HEK293 (cell line): Measurements from ENCODE around the gene ENAH.

Source experiments
- GLIS1 ChIP-seq: fragments of 450-650 bp; formaldehyde crosslinking; IDR thresholded peaks from 2 replicates; pipeline ENCODE4 v1.5.1; 2016; ENCODE audit warnings: missing biosample characterization, missing genetic modification characterization
- HOXC10 ChIP-seq: sonication (generic); formaldehyde crosslinking; IDR thresholded peaks from 2 replicates; pipeline ENCODE4 v1.8.1; 2023; ENCODE audit warnings: mild to moderate bottlenecking, missing genetic modification reagents
- KLF1 ChIP-seq: fragments of 450-650 bp; formaldehyde crosslinking; IDR thresholded peaks from 2 replicates; pipeline ENCODE4 v1.5.1; 2016; ENCODE audit warnings: missing biosample characterization, missing genetic modification characterization
- KLF9 ChIP-seq: fragments of 450-650 bp; formaldehyde crosslinking; IDR thresholded peaks from 2 replicates; pipeline ENCODE4 v1.5.1; 2016; ENCODE audit warnings: missing biosample characterization, missing genetic modification characterization, low read depth
- OSR2 ChIP-seq: fragments of 450-650 bp; formaldehyde crosslinking; IDR thresholded peaks from 2 replicates; pipeline ENCODE4 v1.5.1; 2016; ENCODE audit warnings: missing biosample characterization, missing genetic modification characterization
- REPIN1 ChIP-seq: fragments of 450-650 bp; formaldehyde crosslinking; IDR thresholded peaks from 2 replicates; pipeline ENCODE4 v1.5.1; 2017; ENCODE audit warnings: missing biosample characterization, missing genetic modification characterization, low read depth
- YY1 ChIP-seq: fragments of 450-650 bp; formaldehyde crosslinking; IDR thresholded peaks from 2 replicates; pipeline ENCODE4 v1.5.1; 2018; ENCODE audit warnings: missing biosample characterization, missing genetic modification characterization
- ZBTB20 ChIP-seq: fragments of 450-650 bp; formaldehyde crosslinking; IDR thresholded peaks from 2 replicates; pipeline ENCODE4 v1.5.1; 2016; ENCODE audit warnings: missing biosample characterization, missing genetic modification characterization
- ZBTB26 ChIP-seq: fragments of 450-650 bp; formaldehyde crosslinking; optimal IDR thresholded peaks from 2 replicates; pipeline ENCODE3; 2016; ENCODE audit warnings: missing biosample characterization, mild to moderate bottlenecking, missing genetic modification characterization
- ZBTB48 ChIP-seq: fragments of 450-650 bp; formaldehyde crosslinking; IDR thresholded peaks from 2 replicates; pipeline ENCODE4 v1.5.1; 2016; ENCODE audit warnings: missing biosample characterization, missing genetic modification characterization
- ZFP37 ChIP-seq: fragments of 450-650 bp; formaldehyde crosslinking; IDR thresholded peaks from 2 replicates; pipeline ENCODE4 v1.5.1; 2016; ENCODE audit warnings: missing biosample characterization, missing genetic modification characterization
- ZFP41 ChIP-seq: fragments of 450-650 bp; formaldehyde crosslinking; IDR thresholded peaks from 2 replicates; pipeline ENCODE4 v1.5.1; 2016; ENCODE audit warnings: missing biosample characterization, missing genetic modification characterization, borderline replicate concordance
- ZNF114 ChIP-seq: fragments of 450-650 bp; formaldehyde crosslinking; IDR thresholded peaks from 2 replicates; pipeline ENCODE4 v1.5.0; 2017; ENCODE audit warnings: missing biosample characterization, missing genetic modification characterization
- ZNF175 ChIP-seq: fragments of 450-650 bp; formaldehyde crosslinking; IDR thresholded peaks from 2 replicates; pipeline ENCODE4 v1.5.1; 2016; ENCODE audit warnings: missing biosample characterization, missing genetic modification characterization
- ZNF202 ChIP-seq: fragments of 450-650 bp; formaldehyde crosslinking; IDR thresholded peaks from 2 replicates; pipeline ENCODE4 v1.5.1; 2016; ENCODE audit warnings: missing biosample characterization, missing genetic modification characterization, borderline replicate concordance
- ZNF239 ChIP-seq: fragments of 450-650 bp; formaldehyde crosslinking; IDR thresholded peaks from 2 replicates; pipeline ENCODE4 v1.5.1; 2016; ENCODE audit warnings: missing biosample characterization, missing genetic modification characterization
- ZNF248 ChIP-seq: fragments of 450-650 bp; formaldehyde crosslinking; IDR thresholded peaks from 2 replicates; pipeline ENCODE4 v1.5.1; 2017; ENCODE audit warnings: missing biosample characterization, missing genetic modification characterization
- ZNF274 ChIP-seq, 2 experiments: fragments of 200-500 bp in 1 of 2; fragments of 450-650 bp in 1 of 2; sonication (Bioruptor generic) in 1 of 2; formaldehyde crosslinking in 1 of 2; IDR thresholded peaks; 2 replicates each; pipeline versions ENCODE4 v1.5.1 to v1.6.1; 2014 to 2016; ENCODE audit warnings: borderline replicate concordance in 1 of 2, inconsistent platforms in 1 of 2, low read length in 1 of 2, missing biosample characterization in 1 of 2, missing genetic modification characterization in 1 of 2
- ZNF280D ChIP-seq: fragments of 450-650 bp; formaldehyde crosslinking; IDR thresholded peaks from 2 replicates; pipeline ENCODE4 v1.5.1; 2016; ENCODE audit warnings: missing biosample characterization, missing genetic modification characterization
- ZNF398 ChIP-seq: fragments of 450-650 bp; formaldehyde crosslinking; IDR thresholded peaks from 2 replicates; pipeline ENCODE4 v1.5.1; 2017; ENCODE audit warnings: missing biosample characterization, missing genetic modification characterization
- ZNF404 ChIP-seq: fragments of 450-650 bp; formaldehyde crosslinking; IDR thresholded peaks from 2 replicates; pipeline ENCODE4 v1.5.1; 2017; ENCODE audit warnings: missing biosample characterization, missing genetic modification characterization
- ZNF426 ChIP-seq: fragments of 450-650 bp; formaldehyde crosslinking; IDR thresholded peaks from 2 replicates; pipeline ENCODE4 v1.5.1; 2017; ENCODE audit warnings: missing biosample characterization, missing genetic modification characterization, mild to moderate bottlenecking, inconsistent platforms, moderate library complexity
- ZNF501 ChIP-seq: fragments of 450-650 bp; formaldehyde crosslinking; IDR thresholded peaks from 2 replicates; pipeline ENCODE4 v1.5.1; 2016; ENCODE audit warnings: missing biosample characterization, missing genetic modification characterization
- ZNF513 ChIP-seq: fragments of 450-650 bp; IDR thresholded peaks from 2 replicates; pipeline ENCODE4 v1.5.1; 2018; ENCODE audit warnings: missing biosample characterization, missing genetic modification characterization
- ZNF521 ChIP-seq: fragments of 450-650 bp; formaldehyde crosslinking; IDR thresholded peaks from 2 replicates; pipeline ENCODE4 v1.5.1; 2017; ENCODE audit warnings: missing biosample characterization, mild to moderate bottlenecking, missing genetic modification characterization
- ZNF549 ChIP-seq: fragments of 450-650 bp; IDR thresholded peaks from 2 replicates; pipeline ENCODE4 v1.5.1; 2018; ENCODE audit warnings: missing biosample characterization, missing genetic modification characterization, mild to moderate bottlenecking, inconsistent platforms, moderate library complexity
- ZNF555 ChIP-seq: fragments of 450-650 bp; formaldehyde crosslinking; conservative IDR thresholded peaks from 2 replicates; pipeline ENCODE4 v1.5.1; 2017; ENCODE audit warnings: missing biosample characterization, mild to moderate bottlenecking, missing genetic modification characterization, inconsistent platforms
- ZNF571 ChIP-seq: fragments of 450-650 bp; formaldehyde crosslinking; IDR thresholded peaks from 2 replicates; pipeline ENCODE4 v1.5.0; 2017; ENCODE audit warnings: missing biosample characterization, missing genetic modification characterization
- ZNF623 ChIP-seq: fragments of 450-650 bp; formaldehyde crosslinking; IDR thresholded peaks from 2 replicates; pipeline ENCODE4 v1.5.1; 2016; ENCODE audit warnings: missing biosample characterization, missing genetic modification characterization
- ZNF626 ChIP-seq: fragments of 450-650 bp; sonication (Bioruptor Pico); formaldehyde crosslinking; IDR thresholded peaks from 2 replicates; pipeline ENCODE4 v1.5.1; 2018; ENCODE audit warnings: missing biosample characterization, missing genetic modification characterization, inconsistent platforms
- ZNF670 ChIP-seq: fragments of 450-650 bp; formaldehyde crosslinking; IDR thresholded peaks from 2 replicates; pipeline ENCODE4 v1.5.1; 2016; ENCODE audit warnings: missing biosample characterization, missing genetic modification characterization, low read depth
- ZNF701 ChIP-seq: fragments of 450-650 bp; formaldehyde crosslinking; IDR thresholded peaks from 2 replicates; pipeline ENCODE4 v1.5.1; 2016; ENCODE audit warnings: missing biosample characterization, missing genetic modification characterization
- ZNF76 ChIP-seq: fragments of 450-650 bp; formaldehyde crosslinking; IDR thresholded peaks from 2 replicates; pipeline ENCODE4; 2016; ENCODE audit warnings: low read depth, missing biosample characterization, missing genetic modification characterization, borderline replicate concordance
- ZNF843 ChIP-seq: fragments of 450-650 bp; formaldehyde crosslinking; IDR thresholded peaks from 2 replicates; pipeline ENCODE4 v1.5.1; 2016; ENCODE audit warnings: missing biosample characterization, missing genetic modification characterization
- ZSCAN23 ChIP-seq: fragments of 450-650 bp; formaldehyde crosslinking; IDR thresholded peaks from 2 replicates; pipeline ENCODE4 v1.5.1; 2016; ENCODE audit warnings: missing biosample characterization, missing genetic modification characterization
- ZXDB ChIP-seq: fragments of 450-650 bp; formaldehyde crosslinking; IDR thresholded peaks from 2 replicates; pipeline ENCODE4 v1.5.1; 2016; ENCODE audit warnings: missing biosample characterization, missing genetic modification characterization

The ENAH gene

GRCh38 chr1:225694151-225694603 is 41.3 kb upstream of the ENAH start (continued):
- TF ChIP-seq ZBTB48 = peak; percentile 42; the same call in 1 of the 2 replicates
- peak; percentile 87 for TF ChIP-seq ZXDB (tag by site-specific recombination)
- TF ChIP-seq ZNF426 (tag by site-specific recombination) = no peak
- TF ChIP-seq OSR2 (tag by site-specific recombination) = 0 out of 2 replicates have a peak, but pooled peaks have one; percentile 31
- no peak for TF ChIP-seq ZFP41
- TF ChIP-seq ZNF571 (tag by site-specific recombination) = no peak
- TF ChIP-seq ZNF623 = no peak
- TF ChIP-seq ZNF521 (tag by site-specific recombination) = no peak
- no peak for TF ChIP-seq REPIN1 (tag by site-specific recombination)
- no peak for TF ChIP-seq ZNF239 (tag by site-specific recombination)
- TF ChIP-seq GLIS1 (tag by site-specific recombination) = no peak
- no peak for TF ChIP-seq ZNF555 (tag by site-specific recombination)
- no peak for TF ChIP-seq ZNF274 (IDR thresholded peaks at IDR 0.05; ENCODE audit: low read length)
- no peak for TF ChIP-seq ZNF274 (tag by site-specific recombination; IDR thresholded peaks at IDR 0.05; ENCODE audit: borderline replicate concordance)
- no peak for TF ChIP-seq ZNF280D (tag by site-specific recombination)
- TF ChIP-seq HOXC10 = no peak
- TF ChIP-seq ZNF404 (tag by site-specific recombination) = no peak
- peak; percentile 29; the same call in 1 of the 2 replicates for TF ChIP-seq ZNF513 (tag by site-specific recombination)
- no peak for TF ChIP-seq ZNF670 (tag by site-specific recombination)
- TF ChIP-seq ZNF175 (tag by site-specific recombination) = no peak
- TF ChIP-seq ZBTB26 (tag by site-specific recombination) = no peak
- TF ChIP-seq ZBTB20 (tag by site-specific recombination) = peak; percentile 49; the same call in 1 of the 2 replicates
- no peak for TF ChIP-seq ZNF248 (tag by site-specific recombination)
- peak; percentile 42 for TF ChIP-seq ZNF398
- TF ChIP-seq ZFP37 = 0 out of 2 replicates have a peak, but pooled peaks have one; percentile 29
- TF ChIP-seq KLF9 = no peak
- no peak for TF ChIP-seq ZNF626 (tag by site-specific recombination)
- no peak for TF ChIP-seq ZNF501
- TF ChIP-seq ZNF843 = peak; percentile 68; the same call in 1 of the 2 replicates
- no peak for TF ChIP-seq YY1
- TF ChIP-seq ZNF701 (tag by site-specific recombination) = no peak
- TF ChIP-seq ZSCAN23 = no peak
- TF ChIP-seq KLF1 (tag by site-specific recombination) = no peak
- no peak for TF ChIP-seq ZNF114 (tag by site-specific recombination)
- TF ChIP-seq ZNF202 = no peak
- no peak for TF ChIP-seq ZNF549 (tag by site-specific recombination)
- no peak for TF ChIP-seq ZNF76 (tag by site-specific recombination)
